ENCODE results near the gene CLNK. TPM values are rescaled to one million over a fixed set of nuclear protein-coding genes. Genes with fewer than 3 reads are reported as not detected.

Gene CLNK
- polyA plus RNA-seq, 3 donors = not detected

DNA sequence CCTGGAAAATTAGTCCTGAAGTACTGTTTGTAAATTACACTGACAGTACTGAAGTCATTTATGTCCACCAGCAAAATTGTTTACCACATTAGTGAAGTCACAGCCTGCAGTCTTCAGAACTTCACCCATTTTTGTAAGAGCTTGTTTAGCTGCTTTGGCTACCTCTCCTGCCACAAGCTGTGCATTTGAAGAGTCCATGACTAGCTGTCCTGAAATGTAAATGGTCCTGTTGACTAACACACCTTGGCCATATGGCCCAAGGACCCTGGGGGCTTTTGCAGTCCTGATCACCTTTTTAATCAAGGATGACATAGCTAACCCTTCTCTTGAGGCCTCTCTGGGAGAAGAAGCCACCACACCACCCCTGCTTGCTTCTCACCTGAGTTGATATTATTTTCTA is 205.9 kb downstream of the CLNK start:
- TF ChIP-seq, protein P1, sequence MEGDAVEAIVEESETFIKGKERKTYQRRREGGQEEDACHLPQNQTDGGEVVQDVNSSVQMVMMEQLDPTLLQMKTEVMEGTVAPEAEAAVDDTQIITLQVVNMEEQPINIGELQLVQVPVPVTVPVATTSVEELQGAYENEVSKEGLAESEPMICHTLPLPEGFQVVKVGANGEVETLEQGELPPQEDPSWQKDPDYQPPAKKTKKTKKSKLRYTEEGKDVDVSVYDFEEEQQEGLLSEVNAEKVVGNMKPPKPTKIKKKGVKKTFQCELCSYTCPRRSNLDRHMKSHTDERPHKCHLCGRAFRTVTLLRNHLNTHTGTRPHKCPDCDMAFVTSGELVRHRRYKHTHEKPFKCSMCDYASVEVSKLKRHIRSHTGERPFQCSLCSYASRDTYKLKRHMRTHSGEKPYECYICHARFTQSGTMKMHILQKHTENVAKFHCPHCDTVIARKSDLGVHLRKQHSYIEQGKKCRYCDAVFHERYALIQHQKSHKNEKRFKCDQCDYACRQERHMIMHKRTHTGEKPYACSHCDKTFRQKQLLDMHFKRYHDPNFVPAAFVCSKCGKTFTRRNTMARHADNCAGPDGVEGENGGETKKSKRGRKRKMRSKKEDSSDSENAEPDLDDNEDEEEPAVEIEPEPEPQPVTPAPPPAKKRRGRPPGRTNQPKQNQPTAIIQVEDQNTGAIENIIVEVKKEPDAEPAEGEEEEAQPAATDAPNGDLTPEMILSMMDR (IDR thresholded peaks at IDR 0.05) = no peak
- H3K36me3 ChIP-seq (replicated peaks in 1 of 2; ENCODE audit: control insufficient read depth in 1 of 2, insufficient read depth in 2 of 2, low read length in 2 of 2) = no peaks in the 10 kb centered on the region
- H3K79me2 ChIP-seq (ENCODE audit: insufficient read depth, low read length) = no peaks in the 10 kb centered on the region
- intact Hi-C loops (cut with micrococcal nuclease) = no loop called here
- H4K20me1 ChIP-seq (ENCODE audit: insufficient read depth, low read length) = no peaks in the 10 kb centered on the region
- Mint-ChIP-seq H3K4me3 (no peak overlapping the region), H3K27me3 (ENCODE audit: low read depth in 3 of 3) (peaks cover 0 to 3% (median 2%) of the 10 kb centered on the region in 3 donors), H3K36me3 (no peaks in the 10 kb centered on the region), H3K4me1 (peaks cover 3% of the 10 kb centered on the region), H3K27ac (no peak overlapping the region), H3K9me3 (peaks cover 0 to 7% (median 0%) of the 10 kb centered on the region in 7 donors)
- DNase-seq = no peak
- no peak overlapping the region for H3K4me3 ChIP-seq (replicated peaks in 1 of 3; ENCODE audit: low read depth in 2 of 3, low read length in 3 of 3)
- no peaks in the 10 kb centered on the region for H3K4me1 ChIP-seq (ENCODE audit: control insufficient read depth in 1 of 2, insufficient read depth in 2 of 2, low read length in 2 of 2)
- no peaks in the 10 kb centered on the region for H3K27me3 ChIP-seq (ENCODE audit: control insufficient read depth in 2 of 2, insufficient read depth in 2 of 2, low read length in 2 of 2)
- H3K27ac ChIP-seq (ENCODE audit: low read depth in 1 of 2, low read length in 2 of 2) = no peak overlapping the region
- no peak overlapping the region for H3K4me2 ChIP-seq (replicated peaks; ENCODE audit: extremely low read depth, low read length, poor library complexity, severe bottlenecking)
- H3K9ac ChIP-seq (ENCODE audit: insufficient read depth, low read length, poor library complexity, severe bottlenecking) = no peak overlapping the region
- H2AFZ ChIP-seq (ENCODE audit: insufficient read depth, low read depth, low read length, poor library complexity, severe bottlenecking) = no peak overlapping the region
- no peaks in the 10 kb centered on the region for H3K9me3 ChIP-seq (replicated peaks in 1 of 2; ENCODE audit: control insufficient read depth in 1 of 2, insufficient read depth in 1 of 2, low read length in 2 of 2)

DNA sequence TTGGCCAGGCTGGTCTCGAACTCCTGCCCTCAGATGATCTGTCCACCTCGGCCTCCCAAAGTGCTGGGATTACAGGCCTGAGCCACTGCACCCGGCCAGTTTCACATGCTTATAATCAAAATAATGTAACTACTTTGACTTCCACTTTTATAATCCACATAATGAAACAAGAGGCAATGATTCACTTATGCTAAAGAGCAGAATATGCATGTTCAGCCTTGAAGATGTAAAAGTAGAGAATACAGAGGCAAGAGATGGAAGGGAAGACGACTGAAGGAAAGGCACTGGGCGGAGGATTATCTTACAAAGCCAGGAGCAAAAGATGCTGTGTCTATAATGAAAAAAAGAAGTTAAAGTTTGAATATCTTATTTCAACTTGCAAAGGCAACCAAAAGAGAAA is 214.1 kb downstream of the CLNK start:
- no peak for DNase-seq
- Histone ChIP-seq H3K4me3 (replicated peaks in 1 of 3; ENCODE audit: low read depth in 2 of 3, low read length in 3 of 3) (no peak overlapping the region), H3K9ac (ENCODE audit: insufficient read depth, low read length, poor library complexity, severe bottlenecking) (no peak overlapping the region), H3K27ac (ENCODE audit: low read depth in 1 of 2, low read length in 2 of 2) (no peak overlapping the region), H2AFZ (ENCODE audit: insufficient read depth, low read depth, low read length, poor library complexity, severe bottlenecking) (no peak overlapping the region), H3K4me1 (ENCODE audit: control insufficient read depth in 1 of 2, insufficient read depth in 2 of 2, low read length in 2 of 2) (no peaks in the 10 kb centered on the region), H3K9me3 (replicated peaks in 1 of 2; ENCODE audit: control insufficient read depth in 1 of 2, insufficient read depth in 1 of 2, low read length in 2 of 2) (no peaks in the 10 kb centered on the region), H3K4me2 (replicated peaks; ENCODE audit: extremely low read depth, low read length, poor library complexity, severe bottlenecking) (no peak overlapping the region), H3K27me3 (ENCODE audit: control insufficient read depth in 2 of 2, insufficient read depth in 2 of 2, low read length in 2 of 2) (no peaks in the 10 kb centered on the region), H3K36me3 (replicated peaks in 1 of 2; ENCODE audit: control insufficient read depth in 1 of 2, insufficient read depth in 2 of 2, low read length in 2 of 2) (no peaks in the 10 kb centered on the region), H3K79me2 (ENCODE audit: insufficient read depth, low read length) (no peaks in the 10 kb centered on the region), H4K20me1 (ENCODE audit: insufficient read depth, low read length) (no peaks in the 10 kb centered on the region)
- H3K4me1 Mint-ChIP-seq = no peaks in the 10 kb centered on the region
- H3K27ac Mint-ChIP-seq = no peak overlapping the region
- WGBS (ENCODE audit: insufficient coverage) = no CpG with 5 or more reads among the region's 5 CpGs
- H3K27me3 Mint-ChIP-seq (ENCODE audit: low read depth in 3 of 3) = peaks cover 0 to 6% (median 6%) of the 10 kb centered on the region in 3 donors
- H3K4me3 Mint-ChIP-seq = no peak overlapping the region
- H3K36me3 Mint-ChIP-seq = no peaks in the 10 kb centered on the region
- TF ChIP-seq, protein P1 (IDR thresholded peaks at IDR 0.05) = no peak
- intact Hi-C loops (cut with micrococcal nuclease) = no loop called here
- H3K9me3 Mint-ChIP-seq = peaks cover 0 to 7% (median 0%) of the 10 kb centered on the region in 7 donors
